ENCODE measurements around the gene PPIH.
"Not testable (repeated sequence)": the region's sequence is repeated elsewhere in the genome, so short reads cannot be mapped to it uniquely, and the experiment has no call there.

The PPIH gene

DNA sequence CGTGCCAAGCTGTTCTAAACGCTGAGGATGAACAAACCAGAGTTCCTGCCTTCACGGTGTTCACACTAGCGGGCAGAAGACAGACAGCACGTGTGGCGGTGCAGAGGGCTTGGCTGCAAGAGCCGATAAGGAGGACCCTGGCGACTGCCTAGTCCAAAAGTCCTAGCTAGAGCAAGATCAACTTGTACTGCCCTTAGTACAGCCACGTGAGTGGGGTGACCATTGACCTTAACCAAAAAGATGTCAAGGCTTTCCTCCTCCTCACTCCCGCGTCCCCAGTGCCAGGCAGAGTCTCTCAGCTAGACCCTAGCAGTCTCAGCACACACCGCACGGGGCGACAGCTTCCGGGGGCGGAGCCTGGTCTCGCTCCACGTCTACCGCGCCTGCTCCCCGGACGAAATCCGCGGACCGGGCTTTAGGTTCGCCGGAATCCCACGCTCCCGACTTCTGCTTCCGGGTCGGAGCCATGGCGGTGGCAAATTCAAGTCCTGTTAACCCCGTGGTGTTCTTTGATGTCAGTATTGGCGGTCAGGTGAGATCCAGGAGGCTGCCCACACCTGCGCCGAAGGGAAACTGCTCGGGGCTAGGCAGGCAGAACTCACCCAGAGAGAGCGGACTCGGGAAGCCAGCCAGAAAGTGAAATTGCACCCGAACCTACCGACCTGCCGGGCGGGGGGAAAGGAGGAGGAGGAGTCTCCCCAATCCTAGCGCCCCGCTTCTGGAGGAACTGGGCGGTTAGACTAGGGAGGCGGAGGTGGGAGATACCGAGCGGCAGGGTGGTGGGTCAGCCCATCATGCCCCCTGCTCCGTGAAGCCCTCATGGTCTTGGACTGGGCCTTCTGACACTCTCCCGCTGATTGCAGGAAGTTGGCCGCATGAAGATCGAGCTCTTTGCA, at the start of gene PPIH:
Gene PPIH (plus strand): TSS at position 443 of the 896 bp plus-strand sequence. CDS start 24 bp downstream, at position 467.
- peak; percentile 92 for DNase-seq

DNA sequence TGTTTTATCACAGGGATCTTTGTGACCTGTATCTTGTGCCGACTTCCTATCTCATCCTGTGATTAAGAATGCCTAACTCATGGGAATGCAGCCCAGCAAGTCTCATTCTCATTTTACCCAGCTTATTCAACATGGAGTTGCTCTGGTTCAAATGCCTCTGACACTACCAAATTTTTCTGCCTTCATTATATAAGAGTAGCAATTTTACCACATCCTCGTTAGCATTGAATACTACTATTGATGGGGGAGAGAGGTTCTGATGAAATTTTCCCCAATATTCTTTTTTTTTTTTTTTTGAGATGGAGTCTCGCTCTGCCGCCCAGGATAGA, 44.5 kb upstream of the PPIH start:
- no peak for DNase-seq

DNA sequence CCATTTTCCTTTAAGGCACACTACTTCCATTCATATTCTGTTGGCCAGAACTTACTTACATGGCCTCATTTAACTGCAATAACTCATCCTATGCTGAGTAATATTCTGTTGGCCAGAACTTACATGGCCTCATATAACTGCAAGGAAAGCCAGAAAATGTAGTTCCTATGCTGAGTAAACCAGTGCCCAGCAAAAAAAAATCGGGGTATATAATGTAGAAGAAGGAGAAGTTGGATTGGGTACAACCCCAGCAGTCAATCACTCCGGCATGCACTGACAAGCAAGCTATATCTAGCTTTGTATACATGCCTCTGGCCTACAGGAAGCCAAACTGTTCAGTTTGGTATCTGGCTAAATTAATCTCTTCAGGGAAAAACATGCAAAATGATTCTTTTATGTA, 39.4 kb upstream of the PPIH start:
- DNase-seq = no peak

DNA sequence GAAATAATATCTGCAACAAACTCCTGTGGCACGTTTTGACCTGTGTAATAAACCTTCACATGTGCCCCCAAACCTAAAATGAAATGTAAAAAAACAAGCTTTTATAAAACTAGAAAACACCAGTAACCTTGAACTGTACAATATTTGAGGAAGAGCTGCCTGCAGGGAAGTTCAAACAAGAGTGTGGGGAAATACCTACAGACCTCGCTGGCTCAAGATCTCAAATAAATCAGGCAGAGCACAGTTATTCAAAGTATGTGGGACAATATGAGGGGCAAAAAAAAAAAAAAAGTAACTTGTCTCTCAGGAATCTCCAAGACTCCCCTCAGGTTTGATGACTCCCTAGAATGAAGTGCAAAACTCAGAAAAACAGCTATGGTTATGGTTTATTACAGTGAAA, 37.9 kb upstream of the PPIH start:
- no peak for DNase-seq

DNA sequence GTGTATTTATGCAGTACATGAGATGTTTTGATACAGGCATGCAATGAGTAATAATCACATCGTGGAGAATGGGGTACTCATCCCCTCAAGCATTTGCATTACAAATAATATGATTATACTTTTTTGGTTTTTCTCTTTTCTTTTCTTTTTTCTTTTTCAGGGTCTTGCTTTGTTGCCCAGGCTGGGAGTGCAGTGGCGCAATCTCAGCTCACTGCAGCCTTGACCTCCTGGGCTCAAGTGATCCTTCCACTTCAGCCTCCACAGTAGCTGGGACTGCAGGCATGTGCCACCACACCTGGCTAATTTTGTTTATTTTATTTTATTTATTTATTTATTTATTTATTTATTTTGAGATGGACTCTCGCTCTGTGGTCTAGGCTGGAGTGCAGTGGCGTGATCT, 37.0 kb upstream of the PPIH start:
- DNase-seq = not testable (repeated sequence)

DNA sequence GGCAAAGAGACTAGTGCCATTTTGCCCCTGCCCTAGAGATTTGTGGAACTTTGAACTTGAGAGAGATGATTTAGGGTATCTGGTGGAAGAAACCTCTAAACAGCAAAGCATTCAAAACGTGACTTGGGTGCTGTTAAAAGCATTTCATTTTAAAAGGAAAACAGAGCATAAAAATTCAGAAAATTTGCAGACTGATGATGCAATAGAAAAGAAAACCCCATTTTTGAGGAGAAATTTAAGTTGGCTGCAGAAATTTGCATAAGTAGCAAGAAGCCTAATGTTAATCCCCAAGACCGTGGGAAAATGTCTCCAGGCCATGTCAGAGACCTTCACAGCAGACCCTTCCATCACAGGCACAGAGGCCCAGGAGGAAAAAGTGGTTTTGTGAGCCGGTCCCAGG, 31.0 kb upstream of the PPIH start:
- not testable (repeated sequence) for DNase-seq

DNA sequence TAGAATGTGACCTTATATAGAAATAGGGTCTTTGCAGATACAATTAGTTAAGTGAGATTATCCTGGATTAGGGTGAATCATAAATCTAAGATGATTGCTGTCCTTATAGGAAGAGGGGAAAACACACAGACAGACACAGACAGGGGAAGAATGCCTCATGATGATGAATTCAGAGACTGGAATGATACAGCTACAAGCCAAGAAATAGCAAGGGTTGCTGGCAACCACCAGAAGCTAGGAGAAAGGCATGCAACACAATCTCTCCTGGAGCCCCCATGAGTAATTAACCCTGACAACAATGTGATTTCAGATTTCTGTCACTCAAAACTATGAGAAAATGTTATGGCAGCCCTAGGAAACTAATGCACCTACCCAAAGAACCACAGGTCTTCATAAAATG, 19.1 kb upstream of the PPIH start:
- DNase-seq = no peak

DNA sequence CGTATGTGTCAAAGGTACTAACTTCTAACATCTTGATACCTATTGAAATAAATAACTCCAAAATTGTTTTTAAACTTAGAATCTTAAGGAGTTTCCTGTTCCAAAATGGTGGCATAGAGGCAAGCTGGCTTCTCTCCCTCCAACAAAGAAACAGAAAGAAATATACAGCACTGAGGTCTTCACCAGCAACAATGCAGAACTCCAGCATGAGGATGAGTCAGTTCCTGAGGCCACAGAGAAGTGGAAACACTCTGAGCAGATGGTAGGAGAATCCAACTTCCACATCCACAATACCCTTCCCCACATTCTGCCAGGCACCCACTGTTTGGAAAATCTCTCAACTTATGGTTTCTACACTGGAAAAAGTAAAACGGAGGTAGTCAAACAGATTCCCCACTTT, 12.2 kb upstream of the PPIH start:
- DNase-seq = no peak

DNA sequence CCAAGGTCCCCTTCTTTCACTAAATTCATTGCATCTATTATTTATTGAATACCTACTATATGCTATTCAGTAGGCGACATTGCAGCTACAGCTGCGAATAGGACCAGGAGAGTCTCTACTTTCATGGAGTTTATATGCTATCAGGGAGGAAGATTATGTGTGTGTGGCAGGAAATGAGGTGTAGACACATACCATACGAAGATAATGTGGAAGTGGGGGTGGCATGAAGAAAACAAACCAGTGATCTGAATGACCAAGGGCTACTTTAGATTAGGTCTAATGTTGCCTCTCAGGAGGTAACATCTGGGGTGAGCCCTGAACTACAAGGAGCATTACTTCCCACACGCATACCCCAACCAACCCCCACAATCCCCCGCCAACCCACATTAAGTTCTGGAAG, 1.0 kb upstream of the PPIH start:
- no peak for DNase-seq

DNA sequence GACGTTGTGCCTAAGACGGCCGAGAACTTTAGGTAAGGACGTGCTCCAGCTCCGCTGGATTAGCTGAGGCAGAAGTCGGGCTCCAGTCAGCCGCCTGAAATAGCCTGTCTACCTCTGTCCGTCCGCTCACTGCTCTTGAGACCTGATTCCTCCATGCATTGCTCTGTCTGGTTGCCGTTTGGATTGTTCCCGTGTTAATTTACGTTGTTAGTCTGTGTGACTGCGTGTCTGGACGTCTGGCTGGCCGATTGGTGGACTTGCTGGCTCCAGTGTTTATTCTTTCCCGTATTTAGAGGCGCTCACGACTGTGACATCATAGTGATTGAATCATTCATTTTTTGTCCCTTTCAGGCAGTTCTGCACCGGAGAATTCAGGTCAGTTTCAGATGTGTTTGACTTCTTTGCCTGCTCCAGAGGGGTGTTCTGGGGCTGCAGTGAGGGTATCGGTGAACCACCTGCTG, 684 bp downstream of the PPIH start:
- DNase-seq = no peak

DNA sequence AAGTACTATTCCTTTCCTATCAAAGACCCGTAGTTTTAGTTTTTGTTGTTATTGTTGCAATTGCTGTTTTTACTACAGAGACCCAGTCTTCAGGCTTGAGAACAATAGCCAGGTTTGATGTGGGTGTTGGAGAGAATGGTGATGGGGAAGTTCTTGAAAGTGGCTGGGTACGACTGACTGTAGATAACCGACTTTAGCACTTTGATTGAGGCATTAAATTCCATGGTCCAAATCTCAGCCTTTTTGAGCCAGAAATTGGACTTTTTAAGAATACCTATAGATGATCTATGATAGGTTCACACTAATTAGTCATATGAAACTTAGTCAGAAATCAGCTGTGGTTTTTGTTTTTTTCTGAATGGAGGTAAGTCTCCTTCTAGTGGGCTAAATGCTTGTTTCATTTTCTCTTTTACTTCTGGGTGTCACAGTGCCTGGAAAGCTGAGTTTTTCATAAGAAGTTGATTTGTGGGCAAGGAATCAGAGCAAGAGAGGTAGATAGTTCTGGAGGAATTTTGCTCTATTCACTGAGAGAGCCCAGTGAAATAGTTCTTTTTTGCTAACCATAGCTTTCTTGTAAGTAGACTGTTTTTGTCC, 2.8 kb downstream of the PPIH start:
- no peak for DNase-seq

DNA sequence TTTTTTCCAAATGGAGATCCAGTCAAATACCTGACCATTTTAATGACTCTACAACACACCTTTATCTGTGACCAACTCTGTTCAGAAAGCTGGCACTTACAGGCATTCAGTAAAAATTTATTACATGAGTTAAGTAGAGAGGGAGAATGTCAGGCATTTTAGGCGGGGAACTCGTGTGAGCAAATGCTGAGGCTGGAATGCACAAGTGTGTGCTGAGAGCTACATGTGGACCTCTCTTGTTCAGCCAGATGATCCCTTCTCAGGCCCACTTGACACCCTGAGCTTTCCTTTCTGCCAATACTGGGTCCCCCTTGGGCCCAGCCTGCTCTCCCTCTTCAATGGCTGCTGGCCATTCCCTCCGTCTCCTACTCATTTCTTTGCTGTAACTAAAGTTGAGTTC, 11.7 kb downstream of the PPIH start:
- DNase-seq = no peak

DNA sequence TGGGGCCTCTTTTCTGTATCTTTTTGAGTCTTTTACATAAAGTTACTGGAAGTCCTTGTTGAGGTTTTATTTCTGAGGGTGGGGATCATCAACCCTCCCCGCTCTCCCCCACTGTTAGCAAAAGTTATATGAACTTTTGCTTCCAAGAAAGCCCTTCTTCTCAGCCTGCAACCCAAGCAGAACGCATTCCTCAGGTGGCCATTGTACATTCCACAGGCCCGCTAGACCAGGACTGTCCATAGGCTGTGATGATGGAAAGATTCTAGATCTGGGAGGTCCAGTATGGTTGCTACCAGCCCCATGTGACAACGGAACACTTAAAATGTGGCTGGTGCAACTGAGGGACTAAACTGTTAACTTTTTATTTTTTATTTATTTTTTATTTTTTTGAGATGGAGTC, 12.2 kb downstream of the PPIH start:
- DNase-seq = no peak

DNA sequence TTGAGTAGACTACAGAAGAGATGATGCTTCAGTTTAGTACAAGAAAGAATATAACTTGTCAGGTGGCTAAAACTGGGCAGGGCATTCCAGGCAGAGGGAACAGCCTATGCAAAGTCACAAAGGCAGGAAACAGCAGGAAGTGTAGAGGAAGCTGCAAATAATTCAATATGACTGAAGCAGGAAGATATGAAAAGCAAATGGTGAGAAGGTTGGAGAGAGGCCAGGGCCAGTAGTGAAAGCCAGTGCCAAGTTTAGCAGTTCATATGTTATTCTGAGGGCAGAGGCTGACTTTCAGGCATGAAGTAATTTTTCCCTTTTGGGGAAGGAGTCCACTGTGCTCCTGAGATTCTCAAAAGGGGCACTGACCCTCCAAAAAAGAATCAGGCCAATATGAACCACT, 16.0 kb downstream of the PPIH start:
- no peak for DNase-seq

DNA sequence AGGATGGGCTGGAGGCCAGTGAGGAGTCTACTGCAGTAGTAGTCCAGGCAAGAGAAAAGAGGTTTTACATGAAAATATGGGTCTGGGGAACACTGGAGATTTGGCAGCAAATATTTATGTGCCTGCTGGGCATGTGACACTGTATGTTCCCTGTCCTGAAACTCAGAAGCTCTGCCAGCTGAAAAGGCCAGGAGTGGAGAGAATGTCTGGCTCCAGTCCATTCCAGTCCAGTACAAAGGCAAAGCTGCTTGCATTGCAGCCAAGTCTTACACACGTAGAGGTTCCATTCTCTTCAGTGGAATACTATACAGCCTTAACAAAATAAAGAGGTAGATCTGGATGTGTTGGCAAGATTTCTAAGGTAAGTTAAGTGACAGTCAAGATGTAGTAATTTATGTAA, 16.5 kb downstream of the PPIH start:
- DNase-seq = no peak

DNA sequence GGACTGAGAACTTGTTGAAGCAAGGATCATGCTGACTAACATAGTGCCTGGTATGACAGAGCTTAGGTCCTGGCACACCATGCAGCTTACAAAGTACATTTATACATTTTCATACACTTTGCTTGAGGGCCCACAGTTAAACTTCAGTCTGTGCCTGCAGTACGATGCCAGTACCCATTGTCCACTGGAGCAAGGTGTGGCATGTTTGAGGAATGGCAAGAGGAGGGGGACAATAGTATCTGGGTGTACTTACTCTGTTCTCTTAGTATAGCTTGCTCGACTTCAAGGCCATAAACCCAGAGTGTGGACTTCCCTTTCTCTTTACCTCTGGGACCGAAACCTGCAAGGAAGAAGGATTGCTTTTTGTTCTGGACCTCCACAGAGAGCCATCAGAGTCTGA, 17.2 kb downstream of the PPIH start:
- DNase-seq = no peak

DNA sequence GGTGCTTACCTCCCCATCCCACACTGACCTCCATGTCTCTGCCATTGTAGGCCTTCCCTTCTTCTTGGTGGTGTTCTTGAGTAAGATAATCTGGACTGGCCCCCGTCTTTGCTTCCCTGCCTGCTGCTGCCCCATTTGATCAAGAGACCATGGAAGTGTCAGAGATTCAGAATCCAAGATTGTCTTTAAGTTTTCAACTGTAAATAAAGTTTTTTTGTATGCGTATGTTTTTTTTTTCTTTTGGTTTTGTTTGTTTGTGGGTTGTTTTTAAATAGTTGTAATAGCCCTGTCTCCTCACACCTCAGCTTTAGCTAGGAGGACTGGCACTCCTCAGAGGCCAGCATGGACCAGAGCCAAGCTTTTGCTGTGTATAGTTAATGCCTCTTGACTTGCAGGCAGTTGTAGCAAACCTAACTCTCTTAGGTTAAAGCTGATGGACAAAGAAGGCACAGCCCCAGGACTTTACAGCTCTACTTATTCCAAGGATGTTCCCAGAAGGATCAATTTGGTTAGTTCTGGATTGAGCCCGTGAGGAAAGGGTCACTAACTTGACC, 18.4 kb downstream of the PPIH start:
- DNase-seq = no peak

DNA sequence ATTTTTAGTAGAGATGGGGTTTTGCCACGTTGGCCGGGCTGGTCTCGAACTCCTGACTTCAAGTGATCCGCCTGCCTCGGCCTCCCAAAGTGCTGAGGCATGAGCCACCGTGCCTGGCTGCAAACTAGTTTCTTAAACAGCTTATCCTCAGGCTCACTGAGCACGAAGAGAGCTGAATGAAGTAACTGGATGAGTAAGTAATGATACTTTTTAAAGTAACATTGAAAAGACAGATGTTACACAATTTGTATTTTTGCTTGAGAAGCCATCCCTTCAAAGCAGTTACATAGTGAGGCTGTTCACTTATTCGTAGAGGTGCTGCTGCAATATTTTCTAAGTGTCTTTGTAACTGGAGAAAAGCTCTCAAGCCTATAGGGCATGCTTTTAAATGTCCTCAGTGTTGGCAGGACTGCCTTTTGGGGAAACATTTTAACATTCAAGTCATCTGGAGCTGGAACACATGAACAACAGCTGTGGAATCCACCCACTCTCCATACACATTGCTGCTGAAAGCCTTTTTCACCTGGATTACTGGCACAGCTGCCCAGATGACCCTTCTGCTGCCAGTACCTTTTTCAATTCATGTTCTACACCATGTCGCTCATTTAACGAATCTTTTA, 21.3 kb downstream of the PPIH start:
- no peak for DNase-seq

DNA sequence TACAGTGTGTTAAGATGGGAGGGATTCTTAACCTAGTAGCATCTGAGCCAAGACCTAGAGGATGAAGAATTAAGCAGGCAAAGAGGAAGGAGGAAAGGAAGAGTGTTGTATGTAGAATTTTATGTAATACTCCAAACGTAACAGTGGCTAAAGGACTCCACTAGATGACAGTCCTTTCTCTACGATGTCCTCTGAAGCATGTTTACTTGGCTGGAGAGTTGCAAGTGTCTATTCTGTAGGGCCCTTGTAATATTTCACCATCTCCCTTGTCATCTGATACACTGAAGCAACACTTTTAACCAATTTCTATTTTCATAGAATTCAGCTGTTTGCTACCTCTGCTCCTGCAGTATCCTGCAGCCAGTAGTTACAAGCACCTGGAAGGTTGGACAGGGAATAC, 21.8 kb downstream of the PPIH start:
- DNase-seq = no peak

DNA sequence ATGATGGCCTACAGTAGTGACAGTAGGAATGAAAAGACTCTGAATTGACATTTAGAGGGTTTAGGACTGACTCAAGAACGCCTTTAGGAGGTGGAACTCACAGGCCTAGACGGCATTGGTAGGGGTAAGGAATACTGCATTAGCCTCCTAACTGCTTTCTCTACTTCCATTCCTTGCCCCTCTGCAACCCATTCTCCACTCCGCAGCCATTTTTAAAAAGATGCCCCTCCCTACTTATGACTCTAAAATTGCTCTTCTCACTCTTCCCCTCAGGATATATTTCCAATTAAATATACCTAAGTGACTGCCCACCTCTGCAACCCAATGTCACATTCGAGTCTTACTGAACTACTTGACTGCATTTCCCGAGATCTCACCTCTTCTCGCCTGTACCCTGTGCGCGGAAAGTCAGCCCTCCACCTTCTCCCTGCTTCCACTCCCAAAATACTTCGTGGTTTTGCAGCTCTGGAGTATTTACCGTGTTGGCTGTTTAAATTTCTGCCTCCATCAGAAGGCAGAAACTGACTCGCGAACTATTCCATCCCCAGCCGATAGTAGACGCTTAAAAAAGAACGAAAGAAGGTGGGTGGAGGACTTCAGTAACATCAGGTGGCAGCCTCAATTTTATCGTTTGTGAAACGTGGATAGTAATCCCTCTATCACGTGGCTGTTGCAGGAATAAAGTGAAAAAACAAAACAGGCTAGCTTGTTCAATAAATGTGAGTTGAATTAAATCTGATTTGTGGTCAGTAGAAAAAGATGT, 22.9 kb downstream of the PPIH start:
- peak in 1 of 2 donors; percentile 33 for DNase-seq

DNA sequence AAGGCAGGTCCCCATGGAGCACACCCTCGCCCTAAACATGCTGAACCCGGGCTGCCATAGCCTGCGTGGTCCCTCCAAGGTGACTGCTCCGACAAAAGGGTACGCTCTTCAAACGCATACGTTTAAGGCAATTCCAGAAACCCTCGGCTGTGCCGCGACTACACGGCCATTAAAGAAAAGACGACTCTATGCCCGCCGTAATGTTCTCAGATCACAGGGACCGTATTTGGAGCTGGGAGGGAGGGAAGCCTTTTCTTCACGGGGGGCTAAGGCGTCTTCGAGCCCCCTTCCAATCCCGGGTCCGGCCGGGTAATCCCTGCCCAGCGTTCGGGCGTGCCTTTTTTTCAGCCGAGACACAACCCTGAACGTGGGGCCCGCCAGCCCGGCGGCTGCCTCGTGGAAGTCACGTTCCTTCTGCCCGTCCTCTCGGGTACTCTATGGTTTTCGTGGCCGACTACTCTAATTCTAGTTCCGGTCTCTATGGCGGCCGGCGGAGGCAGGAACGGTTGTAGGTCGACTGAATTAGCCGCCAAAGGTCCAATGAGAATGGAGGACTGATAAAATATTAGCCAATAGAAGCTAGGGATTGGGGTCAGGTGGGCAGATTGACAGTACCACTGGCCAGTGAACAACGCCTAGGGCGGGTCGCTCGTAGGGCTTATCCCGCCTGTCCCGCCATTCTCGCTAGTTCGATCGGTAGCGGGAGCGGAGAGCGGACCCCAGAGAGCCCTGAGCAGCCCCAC, 23.7 kb downstream of the PPIH start, which contains the start of gene YBX1:
Gene YBX1 (plus strand): TSS at position 678 of the 743 bp plus-strand sequence. CDS start 148 bp downstream, outside the sequence.
- DNase-seq = peak; percentile 97 to 98

DNA sequence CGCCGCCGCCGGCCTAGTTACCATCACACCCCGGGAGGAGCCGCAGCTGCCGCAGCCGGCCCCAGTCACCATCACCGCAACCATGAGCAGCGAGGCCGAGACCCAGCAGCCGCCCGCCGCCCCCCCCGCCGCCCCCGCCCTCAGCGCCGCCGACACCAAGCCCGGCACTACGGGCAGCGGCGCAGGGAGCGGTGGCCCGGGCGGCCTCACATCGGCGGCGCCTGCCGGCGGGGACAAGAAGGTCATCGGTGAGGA, 24.2 kb downstream of the PPIH start:
- not testable (repeated sequence) for DNase-seq

Data from CD4-positive, alpha-beta T cell treated with Interleukin-1 beta for 1 hour (primary cell).